SJSA1 (cell line): Measurements from ENCODE around the gene MOSMO. TPM values are rescaled to one million over a fixed set of nuclear protein-coding genes. Genes with fewer than 3 reads are reported as not detected.
A peak's percentile ranks its signal among the peaks of the same experiment; 100 is the strongest.
"Not testable (repeated sequence)": the region's sequence is repeated elsewhere in the genome, so short reads cannot be mapped to it uniquely, and the experiment has no call there.

Experiments used
- DNase-seq, 2 experiments: peaks; one replicate each; pipeline ENCODE4 v3.0.0-alpha.2; 2015 to 2020; ENCODE audit warnings: low spot score in 2 of 2, low read depth in 1 of 2
- H3K27ac ChIP-seq: fragments of 250-450 bp; sonication (Bioruptor Pico); 2 replicates; pipeline ENCODE4 v1.5.1; 2020; ENCODE audit warnings: mild to moderate bottlenecking, moderate library complexity
- H3K27me3 ChIP-seq: fragments of 250-450 bp; sonication (Bioruptor Pico); replicated peaks from 2 replicates; pipeline ENCODE4 v1.5.1; 2020; ENCODE audit warnings: mild to moderate bottlenecking, moderate library complexity
- H3K36me3 ChIP-seq: fragments of 250-450 bp; sonication (Bioruptor Pico); 2 replicates; pipeline ENCODE4 v1.5.1; 2020; ENCODE audit warnings: mild to moderate bottlenecking
- H3K4me1 ChIP-seq: fragments of 250-450 bp; sonication (Bioruptor Pico); replicated peaks from 2 replicates; pipeline ENCODE4 v1.6.1; 2021; ENCODE audit warnings: mild to moderate bottlenecking
- H3K4me3 ChIP-seq: fragments of 250-450 bp; sonication (Bioruptor Pico); 2 replicates; pipeline ENCODE4 v1.5.1; 2020; ENCODE audit warnings: mild to moderate bottlenecking
- H3K9me3 ChIP-seq: fragments of 250-450 bp; sonication (Bioruptor Pico); replicated peaks from 2 replicates; pipeline ENCODE4 v1.5.1; 2020; ENCODE audit warnings: mild to moderate bottlenecking
- total RNA-seq: library from RNA; depleted of rRNA; stranded (reverse); fragments of >200 nt; shearing (Covaris generic); gene quantifications from 2 replicates; pipeline ENCODE4 v1.2.3, GENCODE V29; 2014

Gene MOSMO
- total RNA-seq, 1 experiment from 2014 or later = 30.3 TPM

- Histone ChIP-seq H3K9me3 (no peaks in the 10 kb centered on the region), H3K27me3 (no peaks in the 10 kb centered on the region), H3K4me3 (peak overlapping the region; percentile 94), H3K4me1 (peaks cover 12% of the 10 kb centered on the region), H3K27ac (peak overlapping the region; percentile 49; the same call in 1 of the 2 replicates), H3K36me3 (peaks cover 21% of the 10 kb centered on the region)
- DNase-seq = no peak
These were observed 526 bp downstream of the MOSMO start for GRCh38 chr16:22008215-22009059.

DNA sequence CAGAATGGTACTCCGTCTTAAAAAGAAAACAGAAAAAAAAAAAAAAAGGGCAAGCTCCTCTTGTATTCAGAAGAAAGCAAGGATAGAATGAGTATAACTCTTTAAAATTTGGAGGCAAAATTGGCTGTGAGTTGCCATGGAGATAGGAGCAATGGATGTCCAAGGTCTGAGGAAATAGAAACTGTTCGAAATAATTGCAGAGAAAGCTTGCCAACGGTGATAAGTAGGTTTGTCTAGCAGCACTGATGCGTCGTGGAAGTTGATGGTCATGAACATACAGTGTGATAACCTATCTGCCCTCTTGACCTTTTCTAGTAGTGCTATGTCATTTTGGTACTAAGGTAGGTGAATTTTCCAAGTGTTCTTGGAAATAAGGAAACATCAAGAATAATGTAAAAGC, 3.0 kb downstream of the MOSMO start:
- Histone ChIP-seq H3K27me3 (no peaks in the 10 kb centered on the region), H3K36me3 (peaks cover 21% of the 10 kb centered on the region), H3K4me3 (no peak overlapping the region), H3K9me3 (no peaks in the 10 kb centered on the region), H3K4me1 (peaks cover 12% of the 10 kb centered on the region), H3K27ac (no peak overlapping the region)
- DNase-seq = no peak

GRCh38 chr16:22012241-22012640, 4.3 kb downstream of the MOSMO start:
- Histone ChIP-seq H3K27ac (no peak overlapping the region), H3K9me3 (no peaks in the 10 kb centered on the region), H3K27me3 (no peaks in the 10 kb centered on the region), H3K4me3 (no peak overlapping the region), H3K4me1 (peaks cover 14% of the 10 kb centered on the region), H3K36me3 (peaks cover 21% of the 10 kb centered on the region)
- DNase-seq = no peak

GRCh38 chr16:22013486-22013885, 5.6 kb downstream of the MOSMO start:
- peaks cover 14% of the 10 kb centered on the region for H3K4me1 ChIP-seq
- no peak overlapping the region for H3K27ac ChIP-seq
- no peak for DNase-seq
- no peaks in the 10 kb centered on the region for H3K9me3 ChIP-seq
- H3K36me3 ChIP-seq = peaks cover 15% of the 10 kb centered on the region
- no peaks in the 10 kb centered on the region for H3K27me3 ChIP-seq
- H3K4me3 ChIP-seq = no peak overlapping the region

DNA sequence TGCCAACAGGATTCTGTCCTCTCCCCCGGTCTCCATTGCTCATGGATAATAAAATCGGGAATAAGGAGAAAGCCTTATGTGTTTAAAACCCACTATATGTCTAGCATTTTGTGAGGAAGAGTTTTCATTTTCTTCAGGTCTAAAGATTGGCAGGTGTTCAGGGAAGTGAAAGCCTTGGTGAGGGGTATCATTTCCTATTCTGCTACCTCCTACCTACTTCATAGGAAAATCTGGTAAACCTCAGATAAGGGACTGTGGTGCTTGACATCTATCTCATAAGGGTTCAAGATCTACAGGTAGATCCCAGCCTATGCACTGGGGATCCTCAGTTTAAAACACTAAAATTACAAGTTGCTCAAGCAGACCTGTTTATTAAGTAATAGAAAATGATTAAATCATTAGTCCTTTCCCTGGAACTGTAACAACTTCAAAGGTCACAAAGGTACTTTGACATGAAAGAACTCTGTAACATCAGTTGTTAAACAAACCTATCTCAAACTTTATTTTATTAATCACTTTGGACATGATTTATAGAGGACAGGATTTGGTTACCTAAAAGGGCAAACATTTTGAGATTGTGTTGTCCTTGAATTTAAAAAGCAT, 6.5 kb downstream of the MOSMO start:
- Histone ChIP-seq H3K27ac (no peak overlapping the region), H3K9me3 (no peaks in the 10 kb centered on the region), H3K4me1 (peaks cover 19% of the 10 kb centered on the region), H3K4me3 (no peak overlapping the region), H3K27me3 (no peaks in the 10 kb centered on the region), H3K36me3 (peaks cover 14% of the 10 kb centered on the region)
- no peak for DNase-seq

- no peak overlapping the region for H3K27ac ChIP-seq
- peaks cover 18% of the 10 kb centered on the region for H3K4me1 ChIP-seq
- H3K9me3 ChIP-seq = no peaks in the 10 kb centered on the region
- no peak for DNase-seq
- H3K27me3 ChIP-seq = no peaks in the 10 kb centered on the region
- no peak overlapping the region for H3K4me3 ChIP-seq
- 0 out of 2 replicates have a peak, but pooled peaks cover 5% of the 10 kb centered on the region for H3K36me3 ChIP-seq
These were observed 9.0 kb downstream of the MOSMO start for GRCh38 chr16:22016927-22017326.

DNA sequence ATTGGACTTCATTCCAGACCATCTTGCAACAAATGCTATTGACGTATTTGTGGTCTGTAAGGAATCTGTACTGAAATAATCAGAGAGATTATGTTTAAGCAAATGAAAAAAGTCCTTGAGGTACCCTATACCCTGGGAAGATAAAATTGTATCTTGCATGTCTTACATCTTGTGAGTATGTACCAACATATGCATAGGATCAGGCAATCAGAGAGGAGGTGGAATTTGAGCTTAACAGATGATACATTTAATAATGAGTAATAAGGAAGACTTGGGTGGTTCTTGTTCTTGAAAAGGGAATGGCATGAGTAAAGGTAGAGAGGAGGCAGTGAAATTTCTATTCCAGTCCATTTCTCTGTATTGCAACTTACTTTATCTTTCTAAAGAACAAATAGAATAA, 10.6 kb downstream of the MOSMO start:
- H3K36me3 ChIP-seq = no peaks in the 10 kb centered on the region
- no peak overlapping the region for H3K4me3 ChIP-seq
- no peak overlapping the region for H3K27ac ChIP-seq
- no peaks in the 10 kb centered on the region for H3K9me3 ChIP-seq
- H3K4me1 ChIP-seq = peaks cover 22% of the 10 kb centered on the region
- no peak for DNase-seq
- no peaks in the 10 kb centered on the region for H3K27me3 ChIP-seq

DNA sequence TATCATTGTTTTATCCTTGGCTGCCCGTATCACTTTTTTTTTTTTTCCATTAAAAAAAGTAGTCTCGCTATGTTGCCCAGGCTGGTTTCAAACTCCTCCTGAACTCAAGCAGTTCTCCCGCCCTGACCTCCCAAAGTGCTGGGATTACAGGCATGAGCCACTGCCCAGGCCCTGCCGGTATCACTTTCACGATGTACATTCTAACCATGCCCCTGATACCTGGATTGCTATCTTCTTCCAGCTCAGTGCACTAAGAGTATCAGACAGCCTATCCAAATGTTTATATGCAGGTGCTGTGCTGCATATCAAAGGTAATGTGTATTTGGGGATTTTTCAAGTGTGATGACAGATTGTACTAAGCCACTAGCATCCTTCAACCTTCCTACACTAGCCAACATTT, 14.2 kb downstream of the MOSMO start:
- Histone ChIP-seq H3K36me3 (no peaks in the 10 kb centered on the region), H3K4me3 (no peak overlapping the region), H3K27ac (no peak overlapping the region), H3K4me1 (peaks cover 31% of the 10 kb centered on the region), H3K9me3 (no peaks in the 10 kb centered on the region), H3K27me3 (no peaks in the 10 kb centered on the region)
- no peak for DNase-seq

DNA sequence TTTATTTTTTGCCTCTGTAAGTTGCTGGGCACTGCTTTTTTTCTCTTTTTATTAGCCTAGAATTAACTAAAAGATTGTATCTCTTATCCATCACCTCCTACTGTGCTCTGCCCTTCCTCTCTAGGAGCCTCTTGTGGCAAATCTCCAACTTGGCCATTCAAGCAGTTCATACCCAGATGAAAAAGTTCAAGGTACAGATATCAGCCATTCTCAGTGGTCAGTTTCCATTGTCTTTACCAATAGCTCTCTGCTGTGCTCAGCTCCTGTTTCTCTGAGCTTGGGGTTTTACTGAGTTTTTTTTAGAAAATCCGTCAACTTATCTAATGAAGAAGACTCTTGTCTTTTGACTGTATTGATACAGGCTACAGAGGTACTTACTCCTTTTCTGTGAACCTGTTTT, 15.6 kb downstream of the MOSMO start:
- Histone ChIP-seq H3K27ac (no peak overlapping the region), H3K4me1 (peaks cover 39% of the 10 kb centered on the region), H3K4me3 (no peak overlapping the region), H3K27me3 (no peaks in the 10 kb centered on the region), H3K9me3 (no peaks in the 10 kb centered on the region), H3K36me3 (no peaks in the 10 kb centered on the region)
- DNase-seq = no peak

GRCh38 chr16:22024785-22025184, 16.9 kb downstream of the MOSMO start:
- H3K27ac ChIP-seq = peak overlapping the region; percentile 77
- H3K9me3 ChIP-seq = not testable (repeated sequence)
- H3K4me1 ChIP-seq = peaks cover 40% of the 10 kb centered on the region

DNA sequence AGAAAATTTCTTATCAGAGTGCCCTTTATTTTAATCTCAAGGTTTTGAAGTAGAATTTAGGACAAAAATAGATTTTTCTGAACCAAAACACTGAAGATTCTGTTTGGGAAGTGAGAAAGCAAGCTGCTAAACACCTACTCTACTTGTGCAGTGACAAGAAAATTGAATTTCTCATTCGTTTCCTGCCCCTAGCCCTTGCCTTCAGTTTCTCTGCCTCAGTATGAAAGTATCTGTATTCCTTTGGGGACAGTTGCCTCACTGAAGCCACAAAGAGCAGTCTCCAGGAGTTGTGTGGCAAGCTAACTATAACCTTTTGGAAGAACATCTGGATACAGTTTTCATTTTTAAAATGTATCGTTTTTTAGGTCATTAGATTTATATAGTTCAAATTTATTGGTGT, 19.7 kb downstream of the MOSMO start:
- no peak for DNase-seq
- H3K36me3 ChIP-seq = peaks cover 15% of the 10 kb centered on the region
- H3K27ac ChIP-seq = peak overlapping the region; percentile 96
- peaks cover 40% of the 10 kb centered on the region for H3K4me1 ChIP-seq
- no peaks in the 10 kb centered on the region for H3K9me3 ChIP-seq
- no peaks in the 10 kb centered on the region for H3K27me3 ChIP-seq
- H3K4me3 ChIP-seq = no peak overlapping the region

More at GRCh38 chr16:22024785-22025184, 16.9 kb downstream of the MOSMO start:
- not testable (repeated sequence) for H3K4me3 ChIP-seq, H3K27me3 ChIP-seq, DNase-seq, H3K36me3 ChIP-seq

- Histone ChIP-seq H3K9me3 (no peaks in the 10 kb centered on the region), H3K36me3 (peaks cover 20% of the 10 kb centered on the region), H3K27ac (peak overlapping the region; percentile 24; the same call in 1 of the 2 replicates), H3K4me1 (peaks cover 36% of the 10 kb centered on the region), H3K4me3 (no peak overlapping the region), H3K27me3 (no peaks in the 10 kb centered on the region)
- no peak for DNase-seq
These were observed 21.7 kb downstream of the MOSMO start for GRCh38 chr16:22029632-22030031.

GRCh38 chr16:22030087-22030812, 22.3 kb downstream of the MOSMO start:
- no peaks in the 10 kb centered on the region for H3K9me3 ChIP-seq
- H3K4me1 ChIP-seq = peaks cover 34% of the 10 kb centered on the region
- peaks cover 20% of the 10 kb centered on the region for H3K36me3 ChIP-seq
- DNase-seq = no peak
- H3K4me3 ChIP-seq = no peak overlapping the region
- no peaks in the 10 kb centered on the region for H3K27me3 ChIP-seq
- no peak overlapping the region for H3K27ac ChIP-seq
